HTR-8/SVneo (cell line): Measurements from ENCODE around the gene TMEM44.
"Not testable (repeated sequence)": the region's sequence is repeated elsewhere in the genome, so short reads cannot be mapped to it uniquely, and the experiment has no call there.

Experiments used
- DNase-seq: peaks from one replicate; pipeline ENCODE4 v3.0.0; 2011; ENCODE audit warnings: low spot score, mixed read lengths; ENCODE audit not compliant: insufficient read length
- FAIRE-seq: peaks from 2 replicates; lab custom pipeline; 2011; peaks lifted over from hg19 to GRCh38; lab: Jason Lieb, UNC

TMEM44 gene

DNA sequence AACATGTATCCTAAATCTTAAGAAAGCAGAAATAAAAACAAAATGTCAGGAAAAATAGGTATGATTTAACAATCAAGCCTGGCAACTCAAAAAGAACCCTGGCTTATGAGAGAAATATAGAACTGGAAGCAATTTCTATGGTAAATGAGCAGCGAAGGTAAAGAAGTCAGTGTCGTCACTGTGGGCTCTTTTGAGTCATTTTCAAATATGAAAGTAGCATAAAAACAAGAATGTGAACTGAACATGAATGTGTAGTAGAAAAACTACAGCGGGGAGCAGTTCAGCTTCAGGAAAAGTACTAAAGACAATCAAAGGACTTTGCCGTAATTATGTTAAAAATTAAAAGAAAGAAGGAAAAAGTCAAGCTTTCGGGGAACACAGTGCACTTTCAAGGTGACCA lies 21.2 kb upstream of the TMEM44 start:
- FAIRE-seq: no peak
- no peak for DNase-seq

- FAIRE-seq (no peak), DNase-seq (no peak)
Observed at GRCh38 chr3:194647747-194648146, 14.5 kb upstream of the TMEM44 start.

- DNase-seq (no peak), FAIRE-seq (no peak)
Observed at GRCh38 chr3:194642769-194643168, 9.6 kb upstream of the TMEM44 start.

- FAIRE-seq: no peak
- no peak for DNase-seq
Observed at GRCh38 chr3:194640829-194641228, 7.6 kb upstream of the TMEM44 start.

DNA sequence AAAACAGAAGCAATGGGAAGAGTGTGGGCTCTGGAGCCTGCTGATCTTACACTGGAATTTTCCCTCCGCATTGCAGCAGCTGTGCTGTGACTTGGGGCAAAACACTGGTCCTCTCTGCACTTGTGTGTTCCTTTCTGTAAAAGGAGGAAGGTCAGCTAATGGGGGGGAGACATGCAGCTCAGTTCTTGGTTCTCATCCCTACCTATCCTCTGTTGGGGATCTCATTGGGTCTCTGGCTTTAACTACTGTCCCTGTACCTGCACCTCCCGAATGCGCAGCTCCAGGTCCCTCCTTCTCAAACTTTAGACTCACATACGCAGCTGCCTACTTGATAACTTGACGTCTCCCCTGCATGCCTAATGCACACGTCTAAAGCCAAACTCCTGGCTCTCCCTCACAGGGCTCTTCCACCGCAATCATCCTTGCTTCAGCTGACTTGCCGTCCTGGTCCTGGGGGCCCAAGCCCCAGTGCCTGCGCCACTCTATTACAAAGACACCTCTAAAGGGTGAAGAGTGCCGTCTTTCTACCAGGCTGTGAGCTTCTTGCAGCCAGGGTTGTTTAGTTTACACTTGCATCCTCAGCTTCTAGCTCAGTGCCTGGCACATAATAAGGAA lies 5.9 kb upstream of the TMEM44 start:
- no peak for DNase-seq
- FAIRE-seq: no peak

GRCh38 chr3:194637541-194638400 lies 4.6 kb upstream of the TMEM44 start:
- FAIRE-seq: no peak
- DNase-seq: no peak

- FAIRE-seq: no peak
- no peak for DNase-seq
Observed at GRCh38 chr3:194637066-194637465, 3.8 kb upstream of the TMEM44 start.

DNA sequence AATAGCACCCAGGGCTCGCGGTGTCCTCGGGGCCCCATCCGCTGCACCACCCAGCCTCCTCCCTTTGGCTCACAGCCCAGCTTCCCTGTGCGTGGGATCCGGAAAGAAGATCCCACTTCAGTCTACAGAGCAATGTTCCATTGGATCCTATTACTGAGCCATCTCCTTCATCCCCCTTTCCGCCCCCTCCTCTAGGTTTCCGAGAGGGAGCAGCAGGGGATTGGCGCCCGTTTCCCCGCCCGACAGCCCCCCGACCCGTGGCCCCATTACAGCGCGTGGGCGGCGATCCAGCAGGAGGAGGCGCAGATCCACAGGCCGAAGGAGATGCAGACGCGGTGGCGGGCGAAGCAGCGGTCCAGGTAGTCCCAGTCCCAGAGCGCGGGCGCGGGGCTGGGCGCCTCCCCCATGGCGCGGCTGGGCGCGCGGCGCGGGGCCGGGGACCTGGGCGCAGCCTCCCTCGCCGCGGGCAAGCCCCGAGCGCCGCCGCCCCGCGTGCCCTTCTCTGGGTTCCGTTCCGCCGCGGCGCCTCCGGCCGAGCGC lies 340 bp downstream of the TMEM44 start:
- no peak for FAIRE-seq
- DNase-seq: peak; percentile 47

GRCh38 chr3:194632226-194632808 lies 902 bp downstream of the TMEM44 start:
- no peak for DNase-seq

DNA sequence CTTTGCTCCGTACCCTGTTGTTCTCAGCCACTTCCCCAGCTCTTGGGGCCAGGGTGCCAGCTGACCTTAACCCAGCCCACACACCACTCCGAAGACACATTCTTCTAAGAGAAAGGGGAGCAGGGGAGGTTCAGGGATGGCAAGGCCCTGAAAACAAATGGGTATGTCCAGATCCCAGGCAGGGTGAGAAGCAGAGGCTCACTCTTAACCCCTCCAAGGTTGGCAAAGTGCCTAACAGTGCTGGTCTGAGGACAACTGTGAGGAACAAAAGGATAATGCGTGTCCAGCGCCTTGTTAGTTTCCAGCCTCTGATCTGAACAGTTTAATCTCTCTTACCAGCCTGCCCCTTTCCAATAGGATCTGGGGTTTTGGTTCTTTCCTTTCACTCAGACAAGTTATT lies 1.5 kb downstream of the TMEM44 start:
- DNase-seq (no peak), FAIRE-seq (no peak)

More at GRCh38 chr3:194632226-194632808, 902 bp downstream of the TMEM44 start:
- no peak for FAIRE-seq

DNA sequence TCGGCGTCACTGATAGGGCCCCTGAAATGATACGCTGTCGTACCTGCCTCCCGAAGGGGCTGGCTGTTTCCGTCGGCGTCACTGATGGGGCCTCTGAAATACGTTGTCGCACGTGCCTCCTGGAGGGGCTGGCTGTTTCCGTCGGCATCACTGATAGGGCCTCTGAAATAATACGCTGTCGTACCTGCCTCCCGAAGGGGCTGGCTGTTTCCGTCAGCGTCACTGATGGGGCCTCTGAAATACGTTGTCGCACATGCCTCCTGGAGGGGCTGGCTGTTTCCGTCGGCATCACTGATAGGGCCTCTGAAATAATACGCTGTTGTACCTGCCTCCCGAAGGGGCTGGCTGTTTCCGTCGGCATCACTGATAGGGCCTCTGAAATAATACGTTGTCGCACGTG lies 2.5 kb downstream of the TMEM44 start:
- FAIRE-seq: not testable (repeated sequence)

GRCh38 chr3:194624956-194625355 lies 8.3 kb downstream of the TMEM44 start:
- FAIRE-seq (no peak), DNase-seq (no peak)

More for the DNA sequence above, 2.5 kb downstream of the TMEM44 start:
- not testable (repeated sequence) for DNase-seq

GRCh38 chr3:194623449-194624290 lies 9.5 kb downstream of the TMEM44 start:
- no peak for FAIRE-seq
- DNase-seq: no peak

GRCh38 chr3:194622621-194623340 lies 10.4 kb downstream of the TMEM44 start:
- no peak for FAIRE-seq
- no peak for DNase-seq

- DNase-seq: no peak
- FAIRE-seq: no peak
Observed at GRCh38 chr3:194621947-194622346, 11.3 kb downstream of the TMEM44 start.

DNA sequence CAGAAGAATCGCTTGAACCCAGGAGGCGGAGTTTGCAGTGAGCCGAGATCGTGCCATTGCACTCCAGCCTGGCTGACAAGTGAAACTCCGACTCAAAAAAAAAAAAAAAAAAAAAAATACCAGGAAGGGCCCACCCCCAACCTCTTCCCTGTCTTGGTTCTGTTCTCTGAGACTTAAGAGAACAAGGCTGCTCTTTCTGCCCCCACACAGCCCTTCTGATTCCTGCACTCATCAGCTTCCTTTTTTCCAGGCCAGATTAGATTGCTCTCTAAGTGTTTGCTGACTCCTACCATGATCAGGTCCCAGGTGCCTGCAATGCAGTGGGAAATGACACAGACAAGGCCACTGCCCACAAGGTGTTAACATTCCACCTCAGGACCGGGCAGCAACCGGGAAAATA lies 13.0 kb downstream of the TMEM44 start:
- DNase-seq (no peak), FAIRE-seq (no peak)

- FAIRE-seq: no peak
- no peak for DNase-seq
Observed at GRCh38 chr3:194619741-194620140, 13.5 kb downstream of the TMEM44 start.

- FAIRE-seq (no peak), DNase-seq (no peak)
Observed at GRCh38 chr3:194618858-194619608, 14.2 kb downstream of the TMEM44 start.

- FAIRE-seq (no peak), DNase-seq (no peak)
Observed at GRCh38 chr3:194617827-194618226, 15.4 kb downstream of the TMEM44 start.
